SK-N-MC (cell line): ENCODE results near the gene PRR16.

ENCODE experiments used
- EZH2 ChIP-seq: fragments of 200-600 bp; sonication (generic); IDR thresholded peaks from one replicate; pipeline ENCODE4 v1.6.1; 2017; ENCODE audit warnings: antibody characterized with exemption
- FOXP2 ChIP-seq: optimal IDR thresholded peaks from 2 replicates; pipeline ENCODE3; 2011; ENCODE audit warnings: mild to moderate bottlenecking, moderate library complexity; ENCODE audit not compliant: insufficient read depth; ENCODE audit errors: extremely low read length, control extremely low read depth

DNA sequence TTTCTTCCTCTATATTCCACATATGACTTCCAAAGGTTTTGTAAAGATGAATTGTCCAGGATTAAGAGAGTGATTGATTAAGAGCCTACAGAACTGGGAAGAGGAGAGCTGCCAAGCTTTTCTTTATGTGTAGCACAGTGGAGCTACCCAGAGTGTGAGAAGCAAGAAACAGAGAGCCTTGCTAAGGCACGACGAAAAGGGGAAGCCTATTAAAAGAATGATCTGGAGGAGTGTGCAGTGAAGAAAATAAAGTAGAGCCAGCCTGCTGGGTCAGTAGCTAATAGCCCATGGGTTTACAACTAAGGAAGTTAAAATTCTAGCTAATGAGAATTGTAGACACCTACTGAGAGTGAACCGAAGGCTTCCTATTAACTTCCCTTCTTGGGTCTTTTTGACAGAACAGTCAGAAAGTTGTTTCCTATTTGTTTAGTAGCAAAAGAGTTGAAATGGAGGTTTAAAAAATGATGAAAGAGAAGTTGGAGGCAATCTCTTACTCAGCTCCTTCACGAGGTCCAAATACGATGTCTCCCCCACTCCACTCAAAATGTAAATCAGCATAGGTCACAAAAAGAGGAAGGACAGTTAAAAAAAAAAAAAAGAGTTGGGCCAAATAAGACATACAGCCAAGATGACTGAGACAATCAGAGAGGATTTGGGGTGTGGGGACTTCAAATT, 957 bp upstream of the PRR16 start:
- no peak for TF ChIP-seq FOXP2
- TF ChIP-seq EZH2 = no peak
